GM21619 (cell line): ENCODE measurements around the gene RSRP1.

Source experiments
- ATAC-seq: cut with Tn5 transposase; IDR thresholded peaks from one replicate; pipeline ENCODE4 v1.9.1; 2021; ENCODE audit not compliant: unreplicated experiment

The RSRP1 gene

GRCh38 chr1:25194572-25195020 is 52.7 kb downstream of the RSRP1 start:
- no peak for ATAC-seq

- ATAC-seq: no peak
Observed at GRCh38 chr1:25194054-25194453, 53.2 kb downstream of the RSRP1 start.

DNA sequence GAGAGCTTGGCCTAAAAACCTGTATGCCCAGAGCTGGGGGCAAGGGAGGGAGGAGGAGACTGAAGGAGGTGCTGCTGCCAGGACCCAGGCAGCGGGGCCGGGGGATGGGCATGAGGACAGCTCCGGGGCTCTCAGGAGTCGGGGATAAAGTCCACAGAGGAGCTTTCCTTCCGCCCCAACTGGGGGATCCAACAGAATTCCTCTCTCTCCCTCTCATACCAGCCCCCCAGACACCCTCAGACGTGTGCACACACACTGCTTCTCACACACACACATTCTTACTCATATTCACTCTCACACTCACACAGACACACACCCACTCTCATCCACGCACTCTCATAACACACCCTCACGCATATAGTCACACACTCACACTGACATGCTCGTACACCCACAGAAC is 54.0 kb downstream of the RSRP1 start:
- ATAC-seq: no peak
